Heart right ventricle (tissue), 16 donors: ENCODE measurements around the gene JPT1. TPM values are rescaled to one million over a fixed set of nuclear protein-coding genes. Genes with fewer than 3 reads are reported as not detected.
"Not testable (repeated sequence)": the region's sequence is repeated elsewhere in the genome, so short reads cannot be mapped to it uniquely, and the experiment has no call there.

Experiments used
- ATAC-seq, 8 donors: fragments of 200-7000 bp; cut with Tn5 transposase; one replicate each; pipeline ENCODE4 v1.9.1; 2020; ENCODE audit warnings: mild to moderate bottlenecking in 8 of 8, moderate library complexity in 8 of 8, moderate number of reproducible peaks in 1 of 8
- DNase-seq, 2 donors: peaks; one replicate each; pipeline ENCODE4 v3.0.0-alpha.2; 2020
- H3K27ac ChIP-seq, 10 donors: fragments of 200-600 bp; sonication (generic) in 2 of 10; one replicate each; pipeline versions ENCODE4 v1.5.0 to v1.8.0; 2020 to 2022; ENCODE audit warnings: mild to moderate bottlenecking in 3 of 10
- H3K27me3 ChIP-seq, 7 donors: fragments of 200-600 bp; one replicate each; pipeline ENCODE4 v1.8.0; 2021 to 2022; ENCODE audit warnings: mild to moderate bottlenecking in 2 of 7
- H3K36me3 ChIP-seq, 9 donors: fragments of 200-600 bp; sonication (generic) in 1 of 9; one replicate each; pipeline versions ENCODE4 v1.5.0 to v1.8.0; 2020 to 2022; ENCODE audit warnings: mild to moderate bottlenecking in 2 of 9
- H3K4me1 ChIP-seq, 9 donors: fragments of 200-600 bp; sonication (generic) in 1 of 9; one replicate each; pipeline versions ENCODE4 v1.5.0 to v1.8.0; 2020 to 2022; ENCODE audit warnings: mild to moderate bottlenecking in 4 of 9
- H3K4me3 ChIP-seq, 10 donors: fragments of 200-600 bp; sonication (generic) in 2 of 10; one replicate each; pipeline versions ENCODE4 v1.5.0 to v1.8.0; 2020 to 2022; ENCODE audit warnings: mild to moderate bottlenecking in 7 of 10, moderate library complexity in 2 of 10
- H3K9me3 ChIP-seq, 11 donors: fragments of 200-600 bp in 10 of 11; sonication (generic) in 2 of 11; one replicate each; pipeline versions ENCODE4 v1.5.0 to v1.8.0; 2013 to 2022; ENCODE audit warnings: mild to moderate bottlenecking in 2 of 11, control low read depth in 1 of 11, moderate library complexity in 1 of 11
- WGBS, 2 donors: extraction: QIAGEN DNeasy Blood & Tissue Kit; methylation state at CpG; one replicate each; pipeline ENCODE4 v1.1.7; 2013; ENCODE audit warnings: inconsistent platforms in 1 of 2; 5-methylcytosine and 5-hydroxymethylcytosine counted together
- intact Hi-C, 10 donors: fragments of 100-400 bp; cut with DNase I; formaldehyde crosslinking; loops; one replicate each; pipeline versions ENCODE4 v1.11.1 to v1.14.2; 2022
- polyA plus RNA-seq, 2 donors: library from polyadenylated mRNA; stranded (reverse); fragments of 200-250 nt; gene quantifications; one replicate each; pipeline ENCODE4 v1.2.3, GENCODE V29; 2013
- total RNA-seq, 10 donors: library from RNA; stranded (reverse); fragmentation: NEBNext Ultra II Directional in 3 of 10; extraction: Animal tissue kit (Norgen Biotek cat#: 25700) in 3 of 10; gene quantifications; one replicate each; pipeline versions ENCODE4 v1.2.1 to v1.2.4, GENCODE V29; 2021 to 2023
- TF ChIP-seq, protein P1 (sequence below), 9 donors: fragments of 200-600 bp; sonication (generic) in 2 of 9; IDR thresholded peaks; one replicate each; pipeline versions ENCODE4 v1.5.0 to v1.8.0; 2021 to 2022; ENCODE audit warnings: antibody characterized with exemption in 9 of 9, mild to moderate bottlenecking in 5 of 9, moderate library complexity in 1 of 9
- donor health status: Arrhythmogenic right ventricular cardiomyopathy.
- donor health status: ischemic (EF 13 %, LVEDD 7.1; RV severe dilation, severe dysfunction).
- donor health status: healthy with polysubstance abuse.
- donor health status: DM: no; HTN: yes; CAD: no.
- donor health status: DM: no; HTN: no; CAD: no.
- donor health status: ischemic (EF 25% LVEDD 6.9; RV normal size, moderate dysfunction).
- donor health status: ischemic (EF 25% LVEDD 5.7; RV mildly dilated, moderate dysfunction).
- donor health status: healthy.
- donor health status: DM: yes; HTN: yes; CAD: no.
- donor health status: Ischemic cardiomyopathy.
- donor health status: ischemic (EF 35%, LVEDD 5.7; RV mildly dilated, moderate dysfunction).
- donor health status: nonischemic (EF 11% LVEDD 7.7; RV severe dilation, severe dysfunction).
- donor health status: DM: yes; HTN: yes; CAD: no.
- donor health status: PGD.
- donor health status: ischemic (EF 29% LVEDD 5.4; RV normal size, mild dysfunction).
- donor health status: nonischemic (EF 23%, LVEDD 6.1; RV moderate dilation, normal function).

Gene JPT1
- total and polyA plus RNA-seq, 12 donors, result 6.7 to 61.6 (median 14.7) TPM

DNA sequence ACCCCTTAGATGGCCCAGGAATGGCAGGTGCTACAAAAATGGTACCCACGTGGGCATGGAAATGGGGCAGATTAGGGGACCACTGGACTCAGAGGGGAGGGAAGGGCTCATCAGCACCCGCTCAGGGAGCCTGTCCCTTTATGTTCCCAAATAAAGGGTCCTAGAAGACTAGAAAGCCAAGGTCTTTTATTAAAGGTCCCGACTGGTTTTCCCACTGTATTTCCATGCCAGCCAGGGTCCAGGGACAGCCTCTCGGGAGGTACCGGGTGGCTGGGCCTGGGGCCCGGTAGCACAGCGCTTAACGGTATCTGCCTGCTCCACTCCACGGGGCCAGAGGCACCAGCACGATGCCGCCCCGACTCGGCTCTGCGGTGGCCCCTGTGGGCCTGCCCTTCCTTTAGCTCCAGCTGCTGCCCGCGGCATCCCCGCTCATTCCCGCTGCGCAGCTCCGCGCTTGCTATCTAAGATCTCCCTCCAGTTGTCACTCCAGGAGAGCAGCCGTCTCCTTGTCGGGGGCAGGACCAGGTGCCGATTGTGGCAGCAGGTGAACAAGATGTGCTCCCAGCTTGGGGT is 24.2 kb downstream of the JPT1 start:
- WGBS, 2 donors, result 76 to 80% methylated on average over 24 of the region's 24 CpGs

DNA sequence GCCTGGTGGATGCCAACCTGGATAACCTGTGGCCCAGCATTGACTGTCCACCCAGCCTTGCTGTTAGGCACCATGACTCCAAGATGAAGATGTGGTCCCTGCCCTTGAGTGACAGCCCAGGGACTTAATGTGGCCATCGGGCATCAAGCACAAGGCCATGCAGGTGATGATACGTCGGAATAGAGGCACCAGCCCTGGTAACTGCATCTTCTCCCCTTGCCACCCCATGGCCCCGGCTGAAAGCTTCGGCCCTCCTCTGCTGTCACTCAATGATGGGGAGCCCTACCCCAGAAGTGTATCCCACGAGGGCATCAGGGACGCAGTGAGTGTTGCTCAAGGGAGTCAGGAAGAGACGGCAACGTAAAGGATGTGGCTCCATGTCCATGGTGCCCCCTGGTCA is 24.7 kb downstream of the JPT1 start:
- no peak overlapping the region for H3K27ac ChIP-seq
- H3K4me3 ChIP-seq, result no peak overlapping the region
- H3K36me3 ChIP-seq, result peaks cover 0 to 24% (median 0%) of the 10 kb centered on the region in 9 donors
- H3K9me3 ChIP-seq, result no peaks in the 10 kb centered on the region
- ATAC-seq (no peak), DNase-seq (no peak)
- TF ChIP-seq, protein P1, sequence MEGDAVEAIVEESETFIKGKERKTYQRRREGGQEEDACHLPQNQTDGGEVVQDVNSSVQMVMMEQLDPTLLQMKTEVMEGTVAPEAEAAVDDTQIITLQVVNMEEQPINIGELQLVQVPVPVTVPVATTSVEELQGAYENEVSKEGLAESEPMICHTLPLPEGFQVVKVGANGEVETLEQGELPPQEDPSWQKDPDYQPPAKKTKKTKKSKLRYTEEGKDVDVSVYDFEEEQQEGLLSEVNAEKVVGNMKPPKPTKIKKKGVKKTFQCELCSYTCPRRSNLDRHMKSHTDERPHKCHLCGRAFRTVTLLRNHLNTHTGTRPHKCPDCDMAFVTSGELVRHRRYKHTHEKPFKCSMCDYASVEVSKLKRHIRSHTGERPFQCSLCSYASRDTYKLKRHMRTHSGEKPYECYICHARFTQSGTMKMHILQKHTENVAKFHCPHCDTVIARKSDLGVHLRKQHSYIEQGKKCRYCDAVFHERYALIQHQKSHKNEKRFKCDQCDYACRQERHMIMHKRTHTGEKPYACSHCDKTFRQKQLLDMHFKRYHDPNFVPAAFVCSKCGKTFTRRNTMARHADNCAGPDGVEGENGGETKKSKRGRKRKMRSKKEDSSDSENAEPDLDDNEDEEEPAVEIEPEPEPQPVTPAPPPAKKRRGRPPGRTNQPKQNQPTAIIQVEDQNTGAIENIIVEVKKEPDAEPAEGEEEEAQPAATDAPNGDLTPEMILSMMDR (IDR thresholded peaks at IDR 0.05), result no peak
- intact Hi-C loops, result no loop called here
- no peaks in the 10 kb centered on the region for H3K27me3 ChIP-seq
- 89 to 90% methylated on average over 9 of the region's 9 CpGs for WGBS, 2 donors
- peaks cover 0 to 35% (median 19%) of the 10 kb centered on the region in 9 donors for H3K4me1 ChIP-seq

More for the DNA sequence above, 24.2 kb downstream of the JPT1 start:
- H3K27me3 ChIP-seq, result no peaks in the 10 kb centered on the region
- peaks cover 0 to 29% (median 0%) of the 10 kb centered on the region in 9 donors for H3K36me3 ChIP-seq
- TF ChIP-seq, protein P1 (IDR thresholded peaks at IDR 0.05), result no peak
- H3K4me3 ChIP-seq, result peak overlapping the region in 7 of 10 donors; percentile 60 to 92 (median 74)
- DNase-seq (no peak), ATAC-seq (no peak)
- H3K9me3 ChIP-seq, result no peaks in the 10 kb centered on the region
- intact Hi-C loops, result no loop called here
- H3K27ac ChIP-seq, result peak overlapping the region in 5 of 10 donors; percentile 82 to 95 (median 88)
- H3K4me1 ChIP-seq, result peaks cover 0 to 29% (median 15%) of the 10 kb centered on the region in 9 donors

DNA sequence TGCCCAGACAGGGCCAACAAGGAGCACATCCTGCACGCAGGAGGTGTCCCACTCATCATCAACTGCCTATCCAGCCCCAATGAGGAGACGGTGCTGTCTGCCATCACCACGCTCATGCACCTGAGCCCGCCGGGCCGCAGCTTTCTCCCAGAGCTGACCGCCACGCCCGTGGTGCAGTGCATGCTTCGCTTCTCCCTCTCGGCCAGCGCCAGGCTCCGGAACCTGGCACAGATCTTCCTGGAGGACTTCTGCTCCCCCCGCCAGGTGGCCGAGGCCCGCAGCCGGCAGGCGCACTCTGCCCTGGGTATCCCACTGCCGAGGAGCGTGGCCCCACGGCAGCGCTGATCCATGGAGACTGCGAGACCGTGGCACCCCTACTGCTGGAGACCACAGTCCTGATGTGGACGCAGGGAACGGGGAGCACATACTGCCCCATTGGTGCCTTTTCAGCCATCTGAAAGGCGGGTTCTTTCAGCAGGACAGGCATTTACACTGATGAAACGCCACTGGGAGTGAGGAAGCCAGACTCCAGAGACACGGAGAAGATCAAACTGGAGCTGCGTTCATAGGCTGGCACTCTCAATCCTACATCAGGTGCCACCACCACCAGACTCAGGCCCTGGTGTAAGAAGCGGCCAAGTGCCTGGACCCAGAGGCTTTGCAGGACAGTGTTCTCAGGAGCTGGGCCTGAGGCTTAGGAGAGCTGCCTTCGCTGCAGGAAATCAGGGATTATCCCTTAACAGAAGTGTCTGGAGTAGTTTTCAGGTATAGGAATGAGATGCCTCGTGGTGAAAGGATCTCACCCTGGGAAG is 25.4 kb downstream of the JPT1 start:
- TF ChIP-seq, protein P1 (IDR thresholded peaks at IDR 0.05), result no peak
- ATAC-seq (no peak), DNase-seq (no peak)
- 90% methylated on average over 33 of the region's 33 CpGs for WGBS, 2 donors
- Histone ChIP-seq H3K27ac (no peak overlapping the region), H3K9me3 (no peaks in the 10 kb centered on the region), H3K27me3 (no peaks in the 10 kb centered on the region), H3K36me3 (peaks cover 0 to 23% (median 0%) of the 10 kb centered on the region in 9 donors), H3K4me1 (peaks cover 0 to 42% (median 26%) of the 10 kb centered on the region in 9 donors), H3K4me3 (no peak overlapping the region)
- intact Hi-C loops, result loop anchor here in 1 of 10 donors (1.0 kb wide), 1 partner anchor 12 kb away; no protein-coding TSS in a partner anchor

DNA sequence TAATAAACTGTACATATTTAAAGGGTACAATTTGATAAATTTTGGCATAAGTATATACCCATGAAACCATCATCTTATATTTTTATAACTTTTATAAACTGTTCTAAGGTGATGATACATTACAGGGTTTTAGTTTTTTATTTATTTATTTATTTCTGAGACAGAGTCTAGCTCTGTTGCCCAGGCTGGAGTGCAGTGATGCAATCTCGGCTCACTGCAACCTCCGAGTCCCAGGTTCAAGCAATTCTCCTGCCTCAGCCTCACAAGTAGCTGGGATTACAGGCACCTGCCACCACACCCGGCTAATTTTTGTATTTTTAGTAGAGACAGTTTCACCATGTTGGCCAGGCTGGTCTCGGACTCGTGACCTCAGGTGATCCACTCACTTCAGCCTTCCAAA is 26.4 kb downstream of the JPT1 start:
- H3K4me1 ChIP-seq, result peaks cover 0 to 44% (median 26%) of the 10 kb centered on the region in 9 donors
- DNase-seq, H3K4me3 ChIP-seq, H3K27me3 ChIP-seq, H3K9me3 ChIP-seq, ATAC-seq, H3K27ac ChIP-seq: not testable (repeated sequence)
- intact Hi-C loops, result loop anchor here in 1 of 10 donors (1.0 kb wide), 1 partner anchor 13 kb away; no protein-coding TSS in a partner anchor
- 91 to 95% methylated on average over 5 of the region's 5 CpGs for WGBS, 2 donors
- H3K36me3 ChIP-seq, result peaks cover 0 to 23% (median 0%) of the 10 kb centered on the region in 9 donors
